NCI-H1436 (cell line): ENCODE measurements around the gene STRN3.
"Not testable (repeated sequence)": the region's sequence is repeated elsewhere in the genome, so short reads cannot be mapped to it uniquely, and the experiment has no call there.

Source experiments
- DNase-seq: peaks from one replicate; lab custom pipeline; 2025; lab: John Stamatoyannopoulos, UW

Gene STRN3

DNA sequence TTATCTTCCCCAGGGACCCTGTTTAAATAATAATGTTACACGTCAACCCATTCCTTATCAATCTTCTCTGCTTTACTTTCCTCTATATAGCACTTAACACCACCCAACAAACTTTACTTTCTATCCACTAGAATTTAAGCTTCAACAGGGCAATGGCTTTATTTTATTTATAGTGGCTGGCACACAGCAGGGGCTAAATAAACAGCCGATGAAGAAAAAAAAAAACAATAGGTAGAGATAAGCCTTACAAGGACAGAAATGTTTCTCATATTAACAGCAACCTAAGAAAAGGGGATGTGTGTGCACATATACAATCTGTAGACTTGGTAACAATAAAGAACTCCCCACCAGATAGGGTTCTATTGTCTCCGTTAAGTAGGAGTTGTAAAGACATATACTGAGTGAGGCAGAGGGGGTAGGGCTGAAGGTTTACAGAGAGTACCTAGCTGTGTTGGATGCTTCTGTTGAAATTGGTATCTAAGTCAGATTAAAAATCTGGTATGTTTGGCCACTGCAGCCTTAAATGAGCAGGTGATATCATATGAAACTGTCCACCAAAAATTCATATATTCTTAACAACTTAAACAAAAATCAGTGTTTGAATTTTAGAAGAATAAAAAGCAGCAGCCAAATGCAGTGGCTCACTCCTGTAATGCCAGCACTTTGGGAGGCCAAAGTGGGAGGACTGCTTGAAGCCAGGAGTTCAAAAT is 25.4 kb downstream of the STRN3 start:
- DNase-seq = no peak

GRCh38 chr14:30999038-30999773 is 27.0 kb downstream of the STRN3 start:
- no peak for DNase-seq

DNA sequence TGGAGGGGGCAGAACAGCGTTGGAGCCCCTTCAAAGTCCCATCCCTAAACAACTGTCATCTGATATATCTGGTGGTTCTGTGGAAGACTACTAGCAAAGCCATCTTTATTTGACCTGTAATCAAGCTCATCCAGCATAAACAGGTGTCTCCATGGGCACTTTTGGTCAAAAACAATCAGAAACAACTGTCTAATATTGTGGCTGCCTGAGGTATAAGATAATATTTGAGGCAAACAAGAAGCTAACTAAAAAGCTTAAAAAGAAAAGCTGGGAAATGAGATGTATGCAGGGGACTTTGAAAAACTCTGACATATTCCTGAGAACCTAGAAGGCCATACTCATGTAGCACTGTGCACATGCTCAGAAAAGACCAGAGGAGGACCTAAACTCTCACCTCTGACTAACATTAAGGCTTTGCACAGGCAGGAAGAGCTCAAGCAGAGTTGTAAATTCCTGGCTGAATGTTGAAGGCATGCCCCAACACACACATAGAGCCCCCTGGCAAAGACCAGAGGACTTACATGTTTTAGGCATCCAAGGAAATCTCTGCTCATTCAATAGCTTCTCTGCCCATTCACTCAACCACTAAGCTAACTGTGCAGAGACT is 28.0 kb downstream of the STRN3 start:
- no peak for DNase-seq

- no peak for DNase-seq
Measured at GRCh38 chr14:30996892-30997659, 29.1 kb downstream of the STRN3 start.

GRCh38 chr14:30995689-30996088 is 30.5 kb downstream of the STRN3 start:
- DNase-seq = no peak

DNA sequence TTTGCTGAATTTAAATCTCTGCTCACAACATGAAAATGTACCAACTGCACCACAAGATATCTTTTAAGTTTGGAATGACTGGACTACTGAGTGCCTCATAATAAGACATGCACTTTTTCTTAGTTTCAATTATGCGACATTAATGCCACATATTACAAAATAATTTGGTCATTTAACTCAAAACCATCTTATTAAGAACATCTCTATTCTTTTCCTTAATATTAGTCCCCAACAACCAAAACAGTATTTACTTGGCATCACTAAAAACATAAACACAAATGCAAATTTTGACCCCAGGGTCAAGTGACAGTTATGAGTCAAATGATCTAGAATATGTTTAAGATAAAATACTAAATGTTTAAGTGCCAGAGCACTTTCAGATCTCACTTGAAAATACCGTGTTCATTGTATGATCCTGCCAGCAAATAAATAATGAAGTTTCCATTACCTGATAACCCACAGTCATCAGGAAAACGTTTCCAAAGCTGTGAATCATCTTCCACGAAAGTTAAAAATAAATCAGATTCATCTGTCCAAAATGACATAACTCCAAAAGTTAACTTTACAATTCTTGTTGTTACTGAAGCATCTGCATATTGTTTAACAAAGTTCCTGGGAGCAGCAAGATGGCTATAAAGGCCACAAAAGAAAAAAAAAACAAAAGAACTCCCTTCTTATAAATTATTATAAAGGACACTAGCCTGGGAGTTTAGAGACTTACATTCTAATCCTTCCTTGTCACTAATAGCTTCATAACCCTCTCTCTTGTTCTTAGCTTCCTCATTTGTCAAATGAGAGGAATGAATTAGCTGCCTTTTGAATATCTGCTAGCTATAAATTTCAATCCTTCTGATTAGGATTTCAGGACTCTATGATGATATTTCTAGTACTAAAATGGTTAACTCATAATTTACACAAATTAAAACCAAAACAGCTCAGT is 31.2 kb downstream of the STRN3 start:
- no peak for DNase-seq

DNA sequence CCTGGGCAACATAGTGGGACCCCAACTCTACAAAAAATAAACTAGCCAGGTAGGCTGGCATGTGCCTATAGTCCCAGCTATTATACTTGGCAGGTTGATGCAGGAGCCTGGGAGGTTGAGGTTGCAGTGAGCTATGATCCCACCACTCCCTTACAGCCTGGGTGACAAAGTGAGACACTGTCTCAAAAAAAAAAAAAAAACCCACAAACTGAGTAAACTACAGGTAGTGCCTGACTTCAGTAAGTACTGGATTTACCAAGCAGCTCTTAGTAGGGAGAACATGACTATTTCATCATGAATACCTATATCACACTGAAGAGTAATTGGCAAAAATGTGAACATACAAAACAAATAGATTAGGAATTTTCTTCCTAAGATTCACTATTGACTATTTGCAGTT is 33.1 kb downstream of the STRN3 start:
- DNase-seq = no peak

DNA sequence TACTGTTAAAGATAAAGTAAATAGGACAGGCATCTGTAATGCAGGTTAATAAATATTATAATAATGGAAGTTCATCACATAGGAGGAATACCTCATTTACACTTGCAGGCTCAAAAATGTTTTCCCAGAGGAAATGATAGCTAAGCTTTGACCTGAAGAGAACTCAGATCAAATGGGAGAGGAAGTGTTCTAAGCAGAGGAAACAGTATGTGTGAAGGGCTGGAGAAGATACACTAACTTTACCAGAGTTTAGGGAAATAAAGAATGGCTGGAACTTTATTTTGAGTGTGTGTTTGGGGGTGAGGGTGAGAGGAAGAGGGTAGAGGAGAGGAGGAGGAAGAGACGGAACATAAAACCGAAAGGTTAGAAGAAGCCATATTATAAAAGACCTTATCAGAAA is 34.8 kb downstream of the STRN3 start:
- DNase-seq = no peak

DNA sequence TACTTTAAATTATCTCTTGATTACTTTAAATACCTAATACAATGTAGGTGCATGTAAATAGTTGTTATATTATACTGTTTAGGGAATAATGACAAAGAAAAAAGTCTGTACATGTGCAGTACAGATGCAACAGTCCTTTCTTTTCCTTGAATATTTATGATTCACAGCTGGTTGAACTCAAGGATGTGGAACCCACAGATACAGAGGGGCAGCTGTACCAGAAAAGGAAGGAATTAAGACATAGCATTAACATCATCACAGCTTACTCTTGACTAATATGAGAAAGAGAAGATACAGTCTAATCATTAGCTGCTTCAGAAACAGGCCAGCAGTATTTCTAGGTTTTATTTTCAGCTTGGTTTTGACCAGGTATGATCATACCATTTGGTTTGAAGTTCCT is 35.4 kb downstream of the STRN3 start:
- no peak for DNase-seq

- DNase-seq = no peak
Measured at GRCh38 chr14:30988509-30988908, 37.7 kb downstream of the STRN3 start.

- DNase-seq = no peak
Measured at GRCh38 chr14:30985796-30986195, 40.4 kb downstream of the STRN3 start.

DNA sequence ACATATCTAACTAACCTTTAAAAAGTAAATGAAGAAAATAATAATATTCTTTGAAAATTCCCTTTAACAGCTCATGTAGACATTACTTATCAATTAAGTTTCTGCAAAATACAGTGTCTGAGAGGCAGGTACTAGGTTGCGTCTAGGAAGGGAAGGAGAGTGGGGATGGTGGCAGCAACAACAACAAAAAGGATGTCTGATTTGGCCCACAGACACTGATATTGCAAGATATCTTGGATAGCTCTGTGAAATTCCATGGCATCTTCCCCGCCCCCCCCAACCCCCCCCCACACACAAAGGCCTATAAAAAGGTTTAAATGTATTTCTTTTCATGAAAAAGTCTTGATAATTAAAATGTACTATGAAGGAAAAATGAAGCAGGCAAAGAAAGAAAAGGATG is 42.3 kb downstream of the STRN3 start:
- no peak for DNase-seq

DNA sequence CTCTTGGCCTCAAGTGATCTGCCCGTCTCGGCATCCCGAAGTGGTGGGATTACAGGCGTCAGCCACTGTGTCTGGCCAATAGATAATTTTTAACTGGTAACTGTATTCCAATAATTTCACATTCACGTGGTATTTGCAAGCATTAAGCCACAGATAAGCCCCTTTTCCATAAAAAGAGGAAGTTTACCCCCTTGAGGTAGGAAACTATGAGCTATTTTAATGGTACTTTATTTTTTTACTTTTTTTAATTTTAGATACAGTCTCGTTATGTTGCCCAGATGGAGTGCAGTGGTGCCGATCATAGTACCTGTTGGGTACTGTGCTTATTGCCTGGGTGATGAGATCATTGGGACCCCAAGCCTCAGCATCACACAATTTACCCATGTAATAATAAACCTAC is 43.6 kb downstream of the STRN3 start:
- DNase-seq = no peak

GRCh38 chr14:30980980-30981379 is 45.2 kb downstream of the STRN3 start:
- DNase-seq = no peak

DNA sequence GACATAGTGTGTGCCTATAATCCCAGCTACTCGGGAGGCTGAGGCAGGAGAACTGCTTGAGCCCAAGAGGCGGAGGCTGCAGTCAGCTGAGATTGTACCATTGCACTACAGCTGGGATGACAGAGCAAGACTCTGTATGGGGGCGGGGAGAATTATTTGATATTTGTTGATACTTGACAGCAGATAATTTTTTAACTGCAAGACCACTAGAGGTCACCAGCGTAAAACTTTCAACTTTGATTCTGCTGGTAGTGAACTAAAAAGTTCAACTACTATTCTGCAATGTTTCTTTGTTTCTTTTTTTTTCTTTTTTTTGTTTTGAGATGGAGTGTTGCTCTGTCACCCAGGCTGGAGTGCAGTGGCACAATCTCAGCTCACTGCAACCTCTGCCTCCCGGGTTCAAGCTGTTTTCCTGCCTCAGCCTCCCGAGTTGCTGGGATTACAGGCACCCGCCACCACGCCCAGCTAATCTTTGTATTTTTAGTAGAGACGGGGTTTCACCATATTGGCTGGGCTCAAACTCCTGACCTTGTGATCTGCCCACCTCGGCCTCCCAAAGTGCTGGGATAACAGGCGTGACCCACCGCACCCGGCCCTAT is 46.0 kb downstream of the STRN3 start:
- DNase-seq = peak; percentile 32

DNA sequence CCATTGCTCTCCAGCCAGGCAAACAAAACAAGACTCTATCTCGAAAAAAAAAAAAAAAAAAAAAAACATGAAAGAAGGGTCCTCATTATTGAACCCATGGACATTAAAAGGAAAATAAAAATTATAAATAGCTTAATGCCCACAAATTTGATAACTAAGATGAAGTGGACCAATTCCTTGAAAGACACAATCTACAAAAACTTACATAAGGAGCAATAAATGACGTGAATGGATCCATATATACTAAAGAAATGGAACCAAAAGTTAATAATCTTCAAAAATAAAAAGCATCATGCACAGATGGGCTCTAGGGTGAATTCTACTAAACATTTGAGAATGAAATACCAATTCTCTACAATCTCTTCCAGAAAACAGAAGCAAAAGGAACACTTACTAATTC is 48.4 kb downstream of the STRN3 start:
- no peak for DNase-seq

DNA sequence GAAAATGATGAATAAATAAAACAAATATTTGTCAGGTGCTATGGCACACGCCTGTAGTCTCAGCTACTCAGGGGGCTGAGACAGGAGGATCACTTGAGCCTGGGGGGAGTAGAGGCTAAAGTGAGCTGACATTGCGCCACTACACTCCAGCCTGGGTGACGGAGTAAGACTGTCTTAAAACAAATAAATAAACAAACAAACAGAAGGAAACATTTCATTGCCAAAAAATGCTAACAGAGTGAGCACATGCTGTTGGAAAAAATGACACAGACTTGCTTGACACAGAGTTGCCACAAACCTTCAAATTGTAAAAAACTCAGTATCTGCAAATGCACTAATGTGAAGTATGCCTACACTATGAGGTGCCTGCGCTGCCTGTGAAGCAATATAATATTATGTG is 51.6 kb downstream of the STRN3 start:
- DNase-seq = no peak

DNA sequence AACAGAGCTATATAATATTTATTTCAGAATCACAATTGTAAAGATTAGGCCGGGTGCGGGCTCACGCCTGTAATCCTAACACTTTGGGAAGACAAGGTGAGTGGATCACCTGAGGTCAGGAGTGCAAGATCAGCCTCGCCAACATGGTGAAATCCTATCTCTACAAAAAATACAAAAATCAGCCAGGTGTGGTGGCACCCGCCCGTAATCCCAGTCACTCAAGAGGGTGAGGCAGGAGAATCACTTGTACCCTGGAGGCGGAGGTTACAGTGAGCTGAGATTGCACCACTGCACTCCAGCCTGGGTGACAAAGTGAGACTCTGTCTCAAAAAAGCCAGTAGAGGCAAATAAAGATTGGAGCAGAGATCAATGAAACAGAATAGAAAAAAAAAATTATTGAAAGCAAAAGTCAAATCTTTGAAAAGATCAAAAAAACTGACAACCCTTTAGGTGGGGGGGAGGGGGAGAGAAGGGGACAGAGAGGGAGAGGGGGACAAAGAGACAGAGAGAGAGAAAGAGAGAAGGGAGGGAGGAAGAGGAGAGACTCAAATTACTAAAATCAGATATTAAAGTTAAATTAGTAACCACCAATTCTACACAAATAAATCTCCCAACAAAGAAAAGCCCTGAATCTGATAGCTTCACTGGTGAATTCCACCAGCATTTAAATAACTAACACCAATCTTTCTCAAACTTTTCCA is 53.1 kb downstream of the STRN3 start:
- no peak for DNase-seq

DNA sequence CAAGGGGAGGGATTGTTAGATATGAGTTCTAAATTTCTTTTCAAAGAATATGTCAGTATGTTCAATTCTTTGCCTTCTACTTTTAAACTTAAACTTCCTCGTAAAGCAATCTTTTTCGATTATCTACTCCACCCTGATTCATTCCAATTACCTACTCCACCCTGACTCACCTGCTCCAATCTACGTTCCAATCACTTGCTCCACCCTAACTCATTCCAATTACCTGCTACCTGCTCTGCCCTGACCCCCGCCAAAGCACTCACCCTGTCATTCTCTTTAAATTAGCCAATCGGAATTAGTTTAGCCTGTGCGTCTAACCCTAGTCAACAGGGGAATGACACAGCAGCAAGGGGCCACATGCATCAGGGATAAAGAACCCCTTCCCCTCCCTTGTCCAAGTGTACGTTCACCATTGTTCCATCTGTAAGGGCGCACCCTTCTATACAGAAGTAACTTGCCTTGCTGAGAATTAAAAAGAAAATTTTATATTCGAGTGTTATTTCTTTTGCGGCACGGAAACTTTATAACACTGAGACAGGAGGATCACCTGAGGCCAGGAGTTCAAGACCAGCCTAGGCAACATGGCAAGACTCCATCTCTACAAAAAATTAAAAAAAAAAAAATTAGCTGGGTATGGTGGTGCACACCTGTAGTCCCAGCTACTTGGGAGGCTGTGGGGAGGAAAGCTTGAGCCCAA is 54.0 kb downstream of the STRN3 start:
- DNase-seq = not testable (repeated sequence)

- DNase-seq = no peak
Measured at GRCh38 chr14:30971586-30971985, 54.6 kb downstream of the STRN3 start.
